GM18909 (cell line): ENCODE measurements around the gene MEX3B.

Source experiments
- ATAC-seq: cut with Tn5 transposase; IDR thresholded peaks from one replicate; pipeline ENCODE4 v1.9.1; 2021; ENCODE audit warnings: mild to moderate bottlenecking; ENCODE audit not compliant: unreplicated experiment, poor library complexity

MEX3B gene

GRCh38 chr15:82045892-82046665 lies at the start of gene MEX3B:
Gene MEX3B, minus strand, starts transcription at chr15:82046018. Its CDS starts 313 bp downstream, at chr15:82045705.
- peak; percentile 73 for ATAC-seq

GRCh38 chr15:82093774-82094211 lies 48.0 kb upstream of the MEX3B start:
- no peak for ATAC-seq

- ATAC-seq = no peak
Observed at GRCh38 chr15:82093325-82093724, 47.5 kb upstream of the MEX3B start.

GRCh38 chr15:82091636-82092140 lies 45.9 kb upstream of the MEX3B start:
- ATAC-seq = no peak

GRCh38 chr15:82086243-82086995 lies 40.6 kb upstream of the MEX3B start:
- no peak for ATAC-seq

GRCh38 chr15:82081914-82082762 lies 36.3 kb upstream of the MEX3B start:
- no peak for ATAC-seq

GRCh38 chr15:82080774-82081173 lies 35.0 kb upstream of the MEX3B start:
- ATAC-seq = no peak

GRCh38 chr15:82079736-82080135 lies 33.9 kb upstream of the MEX3B start:
- no peak for ATAC-seq

GRCh38 chr15:82074610-82075009 lies 28.8 kb upstream of the MEX3B start:
- ATAC-seq = no peak

GRCh38 chr15:82072926-82073537 lies 27.2 kb upstream of the MEX3B start:
- no peak for ATAC-seq

GRCh38 chr15:82066455-82066854 lies 20.6 kb upstream of the MEX3B start:
- ATAC-seq = no peak

GRCh38 chr15:82064824-82065223 lies 19.0 kb upstream of the MEX3B start:
- ATAC-seq = no peak

- no peak for ATAC-seq
Observed at GRCh38 chr15:82062479-82063454, 16.9 kb upstream of the MEX3B start.

- ATAC-seq = no peak
Observed at GRCh38 chr15:82060817-82061216, 15.0 kb upstream of the MEX3B start.

GRCh38 chr15:82058517-82059204 lies 12.8 kb upstream of the MEX3B start:
- no peak for ATAC-seq

- ATAC-seq = no peak
Observed at GRCh38 chr15:82058026-82058425, 12.2 kb upstream of the MEX3B start.

- ATAC-seq = no peak
Observed at GRCh38 chr15:82056958-82057823, 11.4 kb upstream of the MEX3B start.
